Chondrocyte (in vitro differentiated cells): Measurements from ENCODE around the gene ATMIN. TPM values are rescaled to one million over a fixed set of nuclear protein-coding genes. Genes with fewer than 3 reads are reported as not detected.

ENCODE experiments used
- DNase-seq: peaks from one replicate; pipeline ENCODE4 v3.0.0; 2021; ENCODE audit warnings: mixed read lengths, low spot score
- H3K27ac Mint-ChIP-seq: one replicate; pipeline ENCODE4 v1.8.0; 2021; ENCODE audit warnings: mild to moderate bottlenecking, moderate library complexity, mixed read lengths; ENCODE audit not compliant: unreplicated experiment
- H3K27me3 Mint-ChIP-seq: 2 replicates; pipeline ENCODE4 v1.8.0; 2021; ENCODE audit warnings: low read depth, mixed read lengths
- H3K36me3 Mint-ChIP-seq: 2 replicates; pipeline ENCODE4 v1.8.0; 2021; ENCODE audit warnings: low read depth, mixed read lengths
- H3K4me1 Mint-ChIP-seq: 2 replicates; pipeline ENCODE4 v1.8.0; 2021; ENCODE audit warnings: low read depth, mild to moderate bottlenecking, mixed read lengths
- H3K4me3 Mint-ChIP-seq: one replicate; pipeline ENCODE4 v1.8.0; 2021; ENCODE audit warnings: mild to moderate bottlenecking, moderate library complexity, mixed read lengths; ENCODE audit not compliant: unreplicated experiment
- H3K9me3 Mint-ChIP-seq: 2 replicates; pipeline ENCODE4 v1.8.0; 2021; ENCODE audit warnings: low read depth, mixed read lengths
- CTCF ChIP-seq: fragments of 200-600 bp; sonication (generic); IDR thresholded peaks from 2 replicates; pipeline ENCODE4 v1.5.0; 2021; ENCODE audit warnings: antibody characterized with exemption, mild to moderate bottlenecking, moderate library complexity
- total RNA-seq: library from RNA; stranded (reverse); gene quantifications from 3 replicates; pipeline ENCODE4 v1.2.1, GENCODE V29; 2021

Gene ATMIN
- total RNA-seq, 1 donor from 2014 or later: 34.5 TPM

GRCh38 chr16:81069063-81069462 lies 33.4 kb downstream of the ATMIN start:
- Mint-ChIP-seq H3K27ac (no peak overlapping the region), H3K9me3 (no peaks in the 10 kb centered on the region), H3K36me3 (no peaks in the 10 kb centered on the region), H3K27me3 (no peaks in the 10 kb centered on the region), H3K4me1 (no peaks in the 10 kb centered on the region), H3K4me3 (no peak overlapping the region)
- no peak for TF ChIP-seq CTCF
- DNase-seq: no peak

GRCh38 chr16:81070979-81071378 lies 35.3 kb downstream of the ATMIN start:
- Mint-ChIP-seq H3K4me1 (no peaks in the 10 kb centered on the region), H3K36me3 (no peaks in the 10 kb centered on the region), H3K27me3 (no peaks in the 10 kb centered on the region), H3K27ac (no peak overlapping the region), H3K4me3 (no peak overlapping the region), H3K9me3 (no peaks in the 10 kb centered on the region)
- no peak for TF ChIP-seq CTCF
- no peak for DNase-seq

GRCh38 chr16:81071805-81072204 lies 36.2 kb downstream of the ATMIN start:
- DNase-seq: no peak
- Mint-ChIP-seq H3K27ac (no peak overlapping the region), H3K36me3 (no peaks in the 10 kb centered on the region), H3K9me3 (no peaks in the 10 kb centered on the region), H3K4me3 (no peak overlapping the region), H3K4me1 (no peaks in the 10 kb centered on the region), H3K27me3 (no peaks in the 10 kb centered on the region)
- no peak for TF ChIP-seq CTCF

- Mint-ChIP-seq H3K4me1 (peaks cover 5% of the 10 kb centered on the region), H3K4me3 (no peak overlapping the region), H3K9me3 (no peaks in the 10 kb centered on the region), H3K36me3 (no peaks in the 10 kb centered on the region), H3K27me3 (no peaks in the 10 kb centered on the region), H3K27ac (no peak overlapping the region)
- TF ChIP-seq CTCF: no peak
- no peak for DNase-seq
Measured at GRCh38 chr16:81073560-81074330, 38.1 kb downstream of the ATMIN start.

GRCh38 chr16:81076566-81077075 lies 41.0 kb downstream of the ATMIN start:
- no peak overlapping the region for H3K4me3 Mint-ChIP-seq
- peaks cover 5% of the 10 kb centered on the region for H3K4me1 Mint-ChIP-seq
- H3K27ac Mint-ChIP-seq: no peak overlapping the region
- TF ChIP-seq CTCF: no peak
- DNase-seq: no peak
- H3K9me3 Mint-ChIP-seq: no peaks in the 10 kb centered on the region
- no peaks in the 10 kb centered on the region for H3K36me3 Mint-ChIP-seq
- H3K27me3 Mint-ChIP-seq: no peaks in the 10 kb centered on the region
